H1 (cell line): ENCODE results near the gene RAN. TPM values are rescaled to one million over a fixed set of nuclear protein-coding genes. Genes with fewer than 3 reads are reported as not detected.
"Not testable (repeated sequence)": the region's sequence is repeated elsewhere in the genome, so short reads cannot be mapped to it uniquely, and the experiment has no call there.

ENCODE experiments used
- CTCF ChIA-PET: fragments of 300-600 bp; sonication (Branson Sonifier 250); formaldehyde crosslinking; loops from one replicate; lab custom pipeline; 2021; ENCODE audit not compliant: partially characterized antibody; lab: Charles Lee
- POLR2A ChIA-PET: fragments of 300-600 bp; sonication (Branson Sonifier 250); formaldehyde crosslinking; loops from one replicate; lab custom pipeline; 2021; ENCODE audit warnings: inconsistent platforms; ENCODE audit not compliant: partially characterized antibody; lab: Charles Lee
- DNase-seq, 2 experiments: peaks; one replicate each; pipeline versions ENCODE4 v3.0.0 to v3.0.0-alpha.2; 2010 to 2022; ENCODE audit warnings: low spot score in 2 of 2, low read depth in 1 of 2, mixed read lengths in 1 of 2
- FAIRE-seq: peaks from 2 replicates; lab custom pipeline; 2011; peaks lifted over from hg19 to GRCh38; lab: Jason Lieb, UNC
- H2AFZ ChIP-seq: 2 replicates; pipeline ENCODE4 v1.8.1; 2012; ENCODE audit warnings: low read length, inconsistent platforms
- H2AK5ac ChIP-seq: 2 replicates; pipeline ENCODE4 v1.6.1; 2013; ENCODE audit warnings: low read depth, low read length
- H2BK120ac ChIP-seq: replicated peaks from 2 replicates; pipeline ENCODE3; 2013; ENCODE audit warnings: low read depth, low read length, inconsistent platforms
- H2BK12ac ChIP-seq: 2 replicates; pipeline ENCODE4 v1.6.1; 2013; ENCODE audit warnings: low read depth, low read length
- H2BK15ac ChIP-seq: 2 replicates; pipeline ENCODE4 v1.6.1; 2013; ENCODE audit warnings: low read length
- H2BK20ac ChIP-seq: 2 replicates; pipeline ENCODE4 v1.6.1; 2013; ENCODE audit warnings: low read length
- H2BK5ac ChIP-seq: 2 replicates; pipeline ENCODE4 v1.6.1; 2013; ENCODE audit warnings: low read depth, low read length
- H3K14ac ChIP-seq: 2 replicates; pipeline ENCODE4 v1.6.1; 2013; ENCODE audit warnings: inconsistent platforms; ENCODE audit not compliant: insufficient read length
- H3K18ac ChIP-seq: 2 replicates; pipeline ENCODE4 v1.6.1; 2013; ENCODE audit warnings: low read length; ENCODE audit errors: extremely low read depth
- H3K23ac ChIP-seq: 2 replicates; pipeline ENCODE4 v1.6.1; 2013; ENCODE audit warnings: inconsistent platforms; ENCODE audit not compliant: insufficient read length
- H3K23me2 ChIP-seq: 2 replicates; pipeline ENCODE4 v1.6.1; 2013; ENCODE audit warnings: low read depth, low read length
- H3K27ac ChIP-seq: 2 replicates; pipeline ENCODE4 v1.6.1; 2011; ENCODE audit warnings: low read depth, low read length, inconsistent platforms
- H3K27me3 ChIP-seq, 4 experiments: replicated peaks in 1 of 4; 1 replicate in 1 of 4; 2 replicates in 3 of 4; pipeline versions ENCODE4 v1.6.1 to v1.8.1; 2011 to 2013; ENCODE audit warnings: low read length in 3 of 4, mild to moderate bottlenecking in 3 of 4, inconsistent platforms in 2 of 4, mixed read lengths in 2 of 4, moderate library complexity in 1 of 4; ENCODE audit not compliant: control insufficient read depth in 3 of 4, insufficient read depth in 3 of 4; ENCODE audit errors: extremely low read depth in 1 of 4
- H3K36me3 ChIP-seq, 4 experiments: 2 replicates each; pipeline versions ENCODE4 v1.6.1 to v1.8.1; 2011 to 2013; ENCODE audit warnings: mild to moderate bottlenecking in 4 of 4, low read length in 3 of 4, moderate library complexity in 2 of 4, control low read depth in 1 of 4, inconsistent platforms in 1 of 4; ENCODE audit not compliant: insufficient read depth in 4 of 4, control insufficient read depth in 2 of 4
- H3K4ac ChIP-seq: replicated peaks from 2 replicates; pipeline ENCODE3; 2013; ENCODE audit warnings: low read length, low read depth, mixed read lengths, inconsistent platforms; ENCODE audit not compliant: insufficient read length
- H3K4me1 ChIP-seq, 4 experiments: replicated peaks in 1 of 4; 1 replicate in 1 of 4; 2 replicates in 3 of 4; pipeline versions ENCODE4 v1.6.1 to v1.8.1; 2011 to 2013; ENCODE audit warnings: low read length in 3 of 4, inconsistent platforms in 2 of 4, mixed read lengths in 1 of 4; ENCODE audit not compliant: insufficient read depth in 4 of 4, control insufficient read depth in 3 of 4
- H3K4me2 ChIP-seq, 2 experiments: 2 replicates each; pipeline versions ENCODE4 v1.6.1 to v1.8.1; 2011 to 2013; ENCODE audit warnings: low read depth in 2 of 2, low read length in 2 of 2, control low read depth in 1 of 2, inconsistent platforms in 1 of 2, mild to moderate bottlenecking in 1 of 2; ENCODE audit not compliant: insufficient read depth in 1 of 2
- H3K4me3 ChIP-seq, 4 experiments: fragments of 200-600, 300-600 bp in 1 of 4; sonication (generic), shearing (Covaris generic), sonication (Bioruptor Twin) in 1 of 4; 2 replicates each; pipeline versions ENCODE4 v1.5.1 to v1.8.1; 2011 to 2016; ENCODE audit warnings: low read length in 4 of 4, low read depth in 3 of 4, control low read depth in 2 of 4, inconsistent platforms in 2 of 4, mild to moderate bottlenecking in 2 of 4, mixed read lengths in 1 of 4, moderate library complexity in 1 of 4; ENCODE audit not compliant: insufficient read depth in 2 of 4; ENCODE audit errors: extremely low read depth in 1 of 4
- H3K56ac ChIP-seq: replicated peaks from 2 replicates; pipeline ENCODE3; 2013; ENCODE audit warnings: low read depth, mild to moderate bottlenecking, mixed read lengths, low read length, inconsistent platforms; ENCODE audit not compliant: insufficient read length
- H3K79me1 ChIP-seq: 2 replicates; pipeline ENCODE4 v1.6.1; 2013; ENCODE audit warnings: low read depth, low read length, control low read depth
- H3K79me2 ChIP-seq, 2 experiments: 2 replicates each; pipeline versions ENCODE4 v1.6.1 to v1.8.1; 2012 to 2013; ENCODE audit warnings: low read length in 2 of 2, mild to moderate bottlenecking in 2 of 2, inconsistent platforms in 1 of 2; ENCODE audit not compliant: insufficient read depth in 2 of 2, control insufficient read depth in 1 of 2
- H3K9ac ChIP-seq, 4 experiments: replicated peaks in 1 of 4; 1 replicate in 1 of 4; 2 replicates in 3 of 4; pipeline versions ENCODE4 v1.6.1 to v1.8.1; 2011 to 2013; ENCODE audit warnings: low read depth in 3 of 4, low read length in 3 of 4, control low read depth in 2 of 4, mild to moderate bottlenecking in 2 of 4, moderate library complexity in 2 of 4, inconsistent platforms in 1 of 4; ENCODE audit errors: extremely low read depth in 1 of 4
- H3K9me3 ChIP-seq, 2 experiments: 2 replicates each; pipeline versions ENCODE4 v1.6.1 to v1.8.1; 2012 to 2013; ENCODE audit warnings: mild to moderate bottlenecking in 2 of 2, moderate library complexity in 2 of 2, control low read depth in 1 of 2, inconsistent platforms in 1 of 2, low read depth in 1 of 2, low read length in 1 of 2, mixed read lengths in 1 of 2; ENCODE audit not compliant: insufficient read depth in 2 of 2
- H4K20me1 ChIP-seq, 2 experiments: replicated peaks in 1 of 2; 2 replicates each; pipeline versions ENCODE3 to v1.8.1; 2011 to 2013; ENCODE audit warnings: inconsistent platforms in 2 of 2, low read length in 2 of 2, mild to moderate bottlenecking in 1 of 2; ENCODE audit not compliant: insufficient read depth in 2 of 2, control insufficient read depth in 1 of 2
- H4K5ac ChIP-seq: 2 replicates; pipeline ENCODE4 v1.6.1; 2013; ENCODE audit warnings: low read length, low read depth, mixed read lengths, inconsistent platforms; ENCODE audit not compliant: insufficient read length
- H4K8ac ChIP-seq: 2 replicates; pipeline ENCODE4 v1.8.0; 2013; ENCODE audit warnings: mild to moderate bottlenecking, moderate library complexity, low read length, inconsistent platforms; ENCODE audit not compliant: insufficient read depth; ENCODE audit errors: extremely low read depth
- H4K91ac ChIP-seq: replicated peaks from 2 replicates; pipeline ENCODE3; 2013; ENCODE audit warnings: low read length, mixed read lengths, inconsistent platforms; ENCODE audit not compliant: insufficient read length
- WGBS, 2 experiments: shearing (Covaris generic) in 1 of 2; methylation state at CpG; one replicate each; pipeline versions ENCODE4 v1.1.6 to v1.1.7; 2013 to 2015; ENCODE audit warnings: low lambda C conversion rate in 2 of 2, mixed read lengths in 2 of 2, inconsistent platforms in 1 of 2, low coverage in 1 of 2, missing lambda C conversion rate in 1 of 2; ENCODE audit not compliant: insufficient replicate concordance in 2 of 2, insufficient coverage in 1 of 2, insufficient read length in 1 of 2; ENCODE audit errors: extremely low coverage in 1 of 2, missing lambda C conversion rate in 1 of 2; 5-methylcytosine and 5-hydroxymethylcytosine counted together
- polyA plus RNA-seq, 7 experiments: library from polyadenylated mRNA; depleted of rRNA in 3 of 7; stranded (reverse) in 5 of 7; unstranded in 2 of 7; fragments of >200 nt in 5 of 7; fragments of 200-250 nt in 2 of 7; gene quantifications; 1 replicate in 5 of 7; 2 replicates in 1 of 7; 4 replicates in 1 of 7; pipeline versions ENCODE4 v1.2.1 to v1.2.3, GENCODE V29; 2011 to 2013; ENCODE audit warnings: missing spikeins in 2 of 7, mixed read lengths in 2 of 7
- total RNA-seq: library from RNA; stranded (reverse); fragmentation: NEBNext Ultra II Directional; extraction: Animal tissue kit (Norgen Biotek cat#: 25700); gene quantifications from 2 replicates; pipeline ENCODE4 v1.2.1, GENCODE V29; 2021

RAN gene
- total and polyA plus RNA-seq, 2 of the 8 experiments (the other 6 are each of a cell fraction or from before 2014, with no cell fraction given) = 2,064 to 2,203 TPM

- H3K9me3 ChIP-seq, H2BK120ac ChIP-seq, H3K9ac ChIP-seq, H3K14ac ChIP-seq, H3K4me2 ChIP-seq, H3K4me1 ChIP-seq, H4K91ac ChIP-seq, H4K5ac ChIP-seq, H3K18ac ChIP-seq, H3K4ac ChIP-seq, H3K23ac ChIP-seq, H4K8ac ChIP-seq, H3K36me3 ChIP-seq, FAIRE-seq, H3K56ac ChIP-seq, H2AFZ ChIP-seq, H3K79me2 ChIP-seq, DNase-seq, H2BK5ac ChIP-seq, POLR2A ChIA-PET, H3K23me2 ChIP-seq, H2BK15ac ChIP-seq, H3K27me3 ChIP-seq, H3K4me3 ChIP-seq, H2AK5ac ChIP-seq, H3K27ac ChIP-seq, H3K79me1 ChIP-seq, H2BK12ac ChIP-seq, H4K20me1 ChIP-seq, H2BK20ac ChIP-seq, CTCF ChIA-PET: not testable (repeated sequence)
- WGBS, 2 experiments = 91% methylated on average over 20 of the region's 31 CpGs; no CpG with 5 or more reads in 1 of the 2 experiments
These were observed 33.1 kb downstream of the RAN start for GRCh38 chr12:130904936-130905455.
